ENCODE results near the gene MRTFB. TPM values are rescaled to one million over a fixed set of nuclear protein-coding genes. Genes with fewer than 3 reads are reported as not detected.

MRTFB gene
- total and polyA plus RNA-seq, 2 of the 13 experiments (the other 11 are each of a cell fraction or from before 2014, with no cell fraction given): 11.4 to 14.0 TPM

GRCh38 chr16:14289692-14290340, 218.7 kb downstream of the MRTFB start (continued):
- TF ChIP-seq, protein P1, sequence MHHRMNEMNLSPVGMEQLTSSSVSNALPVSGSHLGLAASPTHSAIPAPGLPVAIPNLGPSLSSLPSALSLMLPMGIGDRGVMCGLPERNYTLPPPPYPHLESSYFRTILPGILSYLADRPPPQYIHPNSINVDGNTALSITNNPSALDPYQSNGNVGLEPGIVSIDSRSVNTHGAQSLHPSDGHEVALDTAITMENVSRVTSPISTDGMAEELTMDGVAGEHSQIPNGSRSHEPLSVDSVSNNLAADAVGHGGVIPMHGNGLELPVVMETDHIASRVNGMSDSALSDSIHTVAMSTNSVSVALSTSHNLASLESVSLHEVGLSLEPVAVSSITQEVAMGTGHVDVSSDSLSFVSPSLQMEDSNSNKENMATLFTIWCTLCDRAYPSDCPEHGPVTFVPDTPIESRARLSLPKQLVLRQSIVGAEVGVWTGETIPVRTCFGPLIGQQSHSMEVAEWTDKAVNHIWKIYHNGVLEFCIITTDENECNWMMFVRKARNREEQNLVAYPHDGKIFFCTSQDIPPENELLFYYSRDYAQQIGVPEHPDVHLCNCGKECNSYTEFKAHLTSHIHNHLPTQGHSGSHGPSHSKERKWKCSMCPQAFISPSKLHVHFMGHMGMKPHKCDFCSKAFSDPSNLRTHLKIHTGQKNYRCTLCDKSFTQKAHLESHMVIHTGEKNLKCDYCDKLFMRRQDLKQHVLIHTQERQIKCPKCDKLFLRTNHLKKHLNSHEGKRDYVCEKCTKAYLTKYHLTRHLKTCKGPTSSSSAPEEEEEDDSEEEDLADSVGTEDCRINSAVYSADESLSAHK (CRISPR knock-in tag; IDR thresholded peaks at IDR 0.05; ENCODE audit: borderline replicate concordance): 0 out of 2 replicates have a peak, but pooled peaks have one; percentile 70
- no peak for TF ChIP-seq MLX (CRISPR knock-in tag; IDR thresholded peaks at IDR 0.05)
- TF ChIP-seq KAT8 (CRISPR knock-in tag; IDR thresholded peaks at IDR 0.05): no peak
- TF ChIP-seq ATF7 (IDR thresholded peaks at IDR 0.05): no peak
- TF ChIP-seq ATF7 (CRISPR knock-in tag; IDR thresholded peaks at IDR 0.05): no peak
- TF ChIP-seq ZFP36L1 (CRISPR knock-in tag; IDR thresholded peaks at IDR 0.05): no peak
- TF ChIP-seq, protein P2, sequence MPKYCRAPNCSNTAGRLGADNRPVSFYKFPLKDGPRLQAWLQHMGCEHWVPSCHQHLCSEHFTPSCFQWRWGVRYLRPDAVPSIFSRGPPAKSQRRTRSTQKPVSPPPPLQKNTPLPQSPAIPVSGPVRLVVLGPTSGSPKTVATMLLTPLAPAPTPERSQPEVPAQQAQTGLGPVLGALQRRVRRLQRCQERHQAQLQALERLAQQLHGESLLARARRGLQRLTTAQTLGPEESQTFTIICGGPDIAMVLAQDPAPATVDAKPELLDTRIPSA (CRISPR knock-in tag; IDR thresholded peaks at IDR 0.05; ENCODE audit: borderline replicate concordance): no peak
- TF ChIP-seq, protein P3, sequence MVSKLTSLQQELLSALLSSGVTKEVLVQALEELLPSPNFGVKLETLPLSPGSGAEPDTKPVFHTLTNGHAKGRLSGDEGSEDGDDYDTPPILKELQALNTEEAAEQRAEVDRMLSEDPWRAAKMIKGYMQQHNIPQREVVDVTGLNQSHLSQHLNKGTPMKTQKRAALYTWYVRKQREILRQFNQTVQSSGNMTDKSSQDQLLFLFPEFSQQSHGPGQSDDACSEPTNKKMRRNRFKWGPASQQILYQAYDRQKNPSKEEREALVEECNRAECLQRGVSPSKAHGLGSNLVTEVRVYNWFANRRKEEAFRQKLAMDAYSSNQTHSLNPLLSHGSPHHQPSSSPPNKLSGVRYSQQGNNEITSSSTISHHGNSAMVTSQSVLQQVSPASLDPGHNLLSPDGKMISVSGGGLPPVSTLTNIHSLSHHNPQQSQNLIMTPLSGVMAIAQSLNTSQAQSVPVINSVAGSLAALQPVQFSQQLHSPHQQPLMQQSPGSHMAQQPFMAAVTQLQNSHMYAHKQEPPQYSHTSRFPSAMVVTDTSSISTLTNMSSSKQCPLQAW (CRISPR knock-in tag; IDR thresholded peaks at IDR 0.05): 0 out of 2 replicates have a peak, but pooled peaks have one; percentile 16
- TF ChIP-seq ARNT2 (CRISPR knock-in tag; IDR thresholded peaks at IDR 0.05; ENCODE audit: low read depth): no peak
- TF ChIP-seq PTBP1 (IDR thresholded peaks at IDR 0.05; ENCODE audit: low read depth, low read length, poor library complexity, severe bottlenecking): no peak
- no peak for TF ChIP-seq GPN1 (CRISPR knock-in tag; IDR thresholded peaks at IDR 0.05; ENCODE audit: borderline replicate concordance)
- no peak for TF ChIP-seq KLF6 (CRISPR knock-in tag; IDR thresholded peaks at IDR 0.05)
- TF ChIP-seq FOXO1 (CRISPR knock-in tag; IDR thresholded peaks at IDR 0.05): peak; percentile 58; the same call in 1 of the 2 replicates
- 0 out of 2 replicates have a peak, but pooled peaks have one; percentile 28 for TF ChIP-seq REPIN1 (CRISPR knock-in tag; IDR thresholded peaks at IDR 0.05; ENCODE audit: borderline replicate concordance, low read depth)
- TF ChIP-seq ZNF740 (CRISPR knock-in tag; IDR thresholded peaks at IDR 0.05): peak; percentile 68; the same call in 1 of the 2 replicates
- no peak for TF ChIP-seq ZNF354B (CRISPR knock-in tag; IDR thresholded peaks at IDR 0.05)
- no peak for TF ChIP-seq EZH2 (conservative IDR thresholded peaks at IDR 0.05; ENCODE audit: low read depth, low read length)
- peak; percentile 66; the same call in 1 of the 2 replicates for TF ChIP-seq ZNF556 (CRISPR knock-in tag; IDR thresholded peaks at IDR 0.05; ENCODE audit: borderline replicate concordance)
- no peak for TF ChIP-seq PRPF4 (IDR thresholded peaks at IDR 0.05; ENCODE audit: low read depth, low read length, poor library complexity, severe bottlenecking)
- 0 out of 2 replicates have a peak, but pooled peaks have one; percentile 41 for TF ChIP-seq ZMYM3 (CRISPR knock-in tag; IDR thresholded peaks at IDR 0.05)
- TF ChIP-seq, protein P4, sequence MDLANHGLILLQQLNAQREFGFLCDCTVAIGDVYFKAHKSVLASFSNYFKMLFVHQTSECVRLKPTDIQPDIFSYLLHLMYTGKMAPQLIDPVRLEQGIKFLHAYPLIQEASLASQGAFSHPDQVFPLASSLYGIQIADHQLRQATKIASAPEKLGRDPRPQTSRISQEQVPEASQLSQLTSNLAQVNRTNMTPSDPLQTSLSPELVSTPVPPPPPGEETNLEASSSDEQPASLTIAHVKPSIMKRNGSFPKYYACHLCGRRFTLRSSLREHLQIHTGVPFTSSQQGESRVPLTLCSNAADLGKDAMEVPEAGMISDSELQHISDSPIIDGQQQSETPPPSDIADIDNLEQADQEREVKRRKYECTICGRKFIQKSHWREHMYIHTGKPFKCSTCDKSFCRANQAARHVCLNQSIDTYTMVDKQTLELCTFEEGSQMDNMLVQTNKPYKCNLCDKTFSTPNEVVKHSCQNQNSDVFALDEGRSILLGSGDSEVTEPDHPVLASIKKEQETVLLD (CRISPR knock-in tag; IDR thresholded peaks at IDR 0.05; ENCODE audit: low read depth): no peak
- TF ChIP-seq SMARCE1 (IDR thresholded peaks at IDR 0.05; ENCODE audit: borderline replicate concordance): no peak

Measured in HepG2 (cell line).